GM10248 (cell line): ENCODE data around the gene CRIM1.

Experiments
- CTCF ChIA-PET: fragments of 300-600 bp; sonication (Branson Sonifier 250); formaldehyde crosslinking; extraction: SDS; loops from one replicate; lab custom pipeline; 2021; ENCODE audit warnings: antibody characterized with exemption; lab: Yijun Ruan, JAX
- POLR2A ChIA-PET: fragments of 350-650 bp; sonication (Branson Sonifier 250); formaldehyde crosslinking; extraction: SDS; loops from one replicate; lab custom pipeline; 2020; ENCODE audit warnings: antibody characterized with exemption; lab: Yijun Ruan, JAX
- DNase-seq: peaks from one replicate; pipeline ENCODE4 v3.0.0; 2012; ENCODE audit errors: extremely low spot score
- CTCF ChIP-seq: IDR thresholded peaks from 2 replicates; pipeline ENCODE4 v1.5.1; 2012; ENCODE audit warnings: mild to moderate bottlenecking, low read depth; ENCODE audit errors: extremely low read depth, missing control alignments, control extremely low read depth

CRIM1 gene

DNA sequence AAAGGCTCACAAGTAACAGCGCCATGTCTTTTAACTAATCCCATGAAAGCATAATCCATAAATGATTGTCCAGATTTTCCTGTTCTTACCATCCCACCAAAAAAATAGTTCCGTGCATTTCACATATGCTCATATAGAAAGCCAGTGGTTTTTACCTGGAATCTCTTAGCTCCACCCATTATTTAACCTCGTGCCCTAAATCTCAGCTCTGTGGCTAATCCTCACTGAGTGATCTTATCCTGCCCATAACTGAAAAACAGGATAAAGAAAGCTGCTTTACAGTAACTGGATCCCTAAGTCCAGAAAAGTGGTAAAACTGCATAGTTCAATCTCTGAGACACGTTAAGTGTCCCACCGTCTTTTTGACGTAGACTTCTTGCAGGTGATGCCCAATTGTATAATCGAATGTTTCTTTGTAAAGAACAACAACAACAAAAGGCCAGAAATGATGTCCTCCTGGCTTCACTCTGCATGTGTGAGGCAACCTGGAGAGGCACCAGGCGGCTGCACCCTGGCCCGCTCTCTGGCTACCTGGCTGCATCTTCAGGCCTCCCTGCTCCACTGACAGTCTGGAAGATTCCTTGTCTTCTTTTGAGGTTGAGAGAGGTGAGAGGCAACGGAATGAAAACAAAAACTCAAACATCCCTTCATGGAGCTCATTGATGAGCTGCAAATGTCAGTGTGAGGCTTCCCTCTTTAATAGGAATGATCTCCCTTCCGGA is 203.8 kb downstream of the CRIM1 start:
- ChIA-PET CTCF (interaction anchor here (1.1 to 1.5 kb wide), 4 partner anchors 10 to 34 kb away, joined by 3 to 7 read pairs (median 3); no protein-coding TSS in a partner anchor), POLR2A (no interaction called here)
- DNase-seq, result no peak
- no peak for TF ChIP-seq CTCF

DNA sequence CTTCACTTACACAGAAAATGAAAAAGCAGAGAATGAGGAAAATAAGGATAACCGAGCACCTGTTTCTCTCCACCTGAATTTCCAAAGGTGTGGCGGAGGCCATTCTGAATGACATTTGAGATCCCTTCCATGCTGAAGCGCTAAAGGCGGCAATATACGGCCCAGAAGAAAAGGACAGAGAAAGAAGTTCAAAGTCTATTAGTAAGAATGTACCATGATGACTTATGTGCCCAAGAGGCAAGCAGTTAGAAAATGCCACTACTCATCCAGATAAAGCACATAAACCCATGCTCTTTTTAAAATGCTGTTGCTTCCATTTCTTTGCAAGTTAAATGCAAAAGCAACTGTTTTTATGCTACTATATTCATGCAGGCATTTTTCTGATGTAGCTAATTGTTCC is 205.1 kb downstream of the CRIM1 start:
- ChIA-PET POLR2A (no interaction called here), CTCF (interaction anchor here (1.1 kb wide), 1 partner anchor 8 kb away, joined by 7 read pairs; no protein-coding TSS in a partner anchor)
- no peak for TF ChIP-seq CTCF
- DNase-seq, result no peak

DNA sequence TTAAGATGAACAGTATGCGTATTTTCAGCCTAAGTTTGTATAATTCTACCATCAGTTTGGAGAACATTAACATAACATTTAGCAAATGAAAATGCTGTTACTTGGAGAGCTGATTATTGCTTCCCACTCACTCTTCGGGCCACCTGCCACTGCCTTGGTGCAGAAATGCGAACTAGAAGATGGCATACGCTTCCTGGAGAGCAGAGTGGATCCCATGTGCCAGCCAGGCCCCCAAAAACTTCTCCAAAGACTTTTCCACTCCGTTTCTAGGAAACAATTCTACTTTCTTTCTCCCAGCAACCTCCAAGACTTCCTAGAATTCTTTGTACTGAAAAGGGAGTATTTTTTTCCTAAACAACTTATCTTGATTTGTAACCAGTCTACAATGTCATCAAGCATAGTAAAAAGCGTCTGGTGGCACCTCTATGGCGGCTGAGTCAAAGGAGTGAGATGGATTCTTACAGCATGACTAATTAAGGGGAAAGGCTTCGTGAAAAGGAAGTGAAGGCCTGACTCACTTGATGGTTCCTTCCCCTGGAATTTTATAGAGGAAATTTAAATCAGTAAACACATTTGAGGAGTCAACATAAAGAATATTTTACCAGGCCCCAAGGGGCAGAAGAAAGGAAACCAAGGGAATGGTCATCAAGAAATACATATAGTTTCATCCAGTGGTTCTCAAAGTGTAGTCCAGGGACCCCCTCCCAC is 205.8 kb downstream of the CRIM1 start:
- ChIA-PET CTCF (interaction anchor here (1.3 to 2.6 kb wide), 3 partner anchors 8 to 34 kb away, joined by 3 to 10 read pairs (median 4); no protein-coding TSS in a partner anchor), POLR2A (no interaction called here)
- TF ChIP-seq CTCF, result no peak
- DNase-seq, result no peak

DNA sequence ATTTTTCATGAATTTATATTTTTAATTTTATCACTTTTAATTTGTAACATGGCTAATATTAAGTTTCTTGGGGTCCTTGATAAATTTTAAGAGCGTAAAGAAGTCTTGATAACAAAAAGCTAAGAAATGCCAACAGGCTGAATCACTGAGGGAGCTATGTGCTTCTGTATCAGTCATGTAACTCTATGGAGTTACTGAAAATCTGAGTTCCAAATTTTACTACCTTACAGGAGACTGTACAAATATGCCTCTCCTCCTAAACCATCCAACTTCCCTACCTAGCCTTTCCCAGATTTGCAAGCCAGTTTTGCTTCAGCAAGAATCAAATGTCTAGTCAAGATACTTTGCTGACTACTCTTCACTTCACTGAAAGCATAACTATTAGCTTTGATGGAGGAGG is 206.7 kb downstream of the CRIM1 start:
- no peak for DNase-seq
- TF ChIP-seq CTCF, result no peak
- ChIA-PET CTCF (interaction anchor here (0.9 to 2.6 kb wide), 4 partner anchors 8 to 34 kb away, joined by 3 to 10 read pairs (median 4); no protein-coding TSS in a partner anchor), POLR2A (no interaction called here)

- ChIA-PET POLR2A (no interaction called here), CTCF (interaction anchor here (0.9 to 2.6 kb wide), 6 partner anchors 9 to 102 kb away, joined by 3 to 10 read pairs (median 4); no protein-coding TSS in a partner anchor)
- TF ChIP-seq CTCF, result no peak
- DNase-seq, result no peak
Measured at GRCh38 chr2:36562973-36563532, 207.5 kb downstream of the CRIM1 start.

DNA sequence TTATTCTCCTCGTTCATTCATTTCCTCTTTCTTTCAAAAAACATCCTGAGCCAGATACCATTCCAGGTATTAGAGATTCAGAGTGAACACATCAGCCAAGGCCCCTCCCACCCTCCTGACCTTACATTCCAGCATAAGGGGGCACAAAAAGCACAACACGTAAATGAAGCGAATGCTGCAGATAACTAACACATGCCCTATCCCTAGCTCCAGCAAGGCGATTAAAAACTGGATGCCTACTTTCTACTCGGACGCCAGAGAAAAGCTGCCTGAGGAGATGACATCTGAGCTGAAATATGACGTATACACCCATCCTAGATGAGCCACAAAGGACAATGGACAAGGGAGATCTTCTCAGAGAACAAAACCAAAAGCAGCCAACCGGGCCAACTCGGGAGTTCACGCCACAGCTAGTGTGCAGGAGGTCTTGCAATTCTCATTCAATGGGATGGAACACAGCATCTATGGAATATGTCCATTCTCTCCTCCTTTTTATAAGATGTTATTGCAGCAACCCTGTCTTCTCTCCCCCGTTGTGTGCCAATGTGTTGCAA is 208.9 kb downstream of the CRIM1 start:
- no peak for DNase-seq
- ChIA-PET CTCF (interaction anchor here (0.7 to 2.3 kb wide), 3 partner anchors 21 to 100 kb away, joined by 3 to 6 read pairs (median 5); no protein-coding TSS in a partner anchor), POLR2A (no interaction called here)
- no peak for TF ChIP-seq CTCF
